CD4-positive, alpha-beta T cell (primary cell): ENCODE data around the gene PALM. TPM values are rescaled to one million over a fixed set of nuclear protein-coding genes. Genes with fewer than 3 reads are reported as not detected.

Experiments used
- ATAC-seq: fragments of 200-7000 bp; cut with Tn5 transposase; one replicate; pipeline ENCODE4 v1.10.0; 2022; ENCODE audit warnings: mild to moderate bottlenecking; ENCODE audit not compliant: poor library complexity
- CTCF ChIA-PET: fragments of 350-600 bp; sonication (Branson Sonifier 250); formaldehyde crosslinking; loops from one replicate; lab custom pipeline; 2021; ENCODE audit warnings: antibody characterized with exemption, inconsistent platforms; lab: Charles Lee
- POLR2A ChIA-PET: fragments of 350-600 bp; sonication (Branson Sonifier 250); formaldehyde crosslinking; loops from one replicate; lab custom pipeline; 2021; ENCODE audit warnings: antibody characterized with exemption, inconsistent platforms; lab: Charles Lee
- DNase-seq, 14 experiments: peaks; one replicate each; pipeline ENCODE4 v3.0.0-alpha.2; 2013 to 2020; ENCODE audit warnings: mixed read lengths in 2 of 14
- H3K27ac ChIP-seq, 2 donors: one replicate each; pipeline versions ENCODE4 v1.5.1 to v1.7.0; 2013; ENCODE audit warnings: low read length in 2 of 2, low read depth in 1 of 2, mild to moderate bottlenecking in 1 of 2
- H3K27me3 ChIP-seq, 2 experiments: 1 replicate in 1 of 2; 2 replicates in 1 of 2; pipeline versions ENCODE4 v1.6.1 to v1.7.0; 2013; ENCODE audit warnings: low read length in 2 of 2, control low read depth in 1 of 2, mild to moderate bottlenecking in 1 of 2, moderate library complexity in 1 of 2; ENCODE audit not compliant: insufficient read depth in 2 of 2, control insufficient read depth in 1 of 2
- H3K36me3 ChIP-seq: one replicate; pipeline ENCODE4 v1.6.1; 2013; ENCODE audit warnings: low read length, control low read depth; ENCODE audit not compliant: insufficient read depth
- H3K4me1 ChIP-seq: one replicate; pipeline ENCODE4 v1.6.1; 2013; ENCODE audit warnings: low read length, control low read depth; ENCODE audit not compliant: insufficient read depth
- H3K4me3 ChIP-seq: one replicate; pipeline ENCODE4 v1.5.1; 2013; ENCODE audit warnings: mild to moderate bottlenecking, low read length, moderate library complexity
- H3K9me3 ChIP-seq, 2 experiments: 1 replicate in 1 of 2; 2 replicates in 1 of 2; pipeline versions ENCODE4 v1.6.1 to v1.7.0; 2013; ENCODE audit warnings: low read length in 2 of 2, mild to moderate bottlenecking in 2 of 2, control low read depth in 1 of 2, moderate library complexity in 1 of 2; ENCODE audit not compliant: control insufficient read depth in 1 of 2, insufficient read depth in 1 of 2
- H3K27ac Mint-ChIP-seq: one replicate; pipeline ENCODE4 v1.8.0; 2020; ENCODE audit warnings: mixed read lengths
- H3K27me3 Mint-ChIP-seq: one replicate; pipeline ENCODE4 v1.8.0; 2021; ENCODE audit warnings: mixed read lengths
- H3K36me3 Mint-ChIP-seq: one replicate; pipeline ENCODE4 v1.8.0; 2021; ENCODE audit warnings: low read depth, mixed read lengths
- H3K4me1 Mint-ChIP-seq: one replicate; pipeline ENCODE4 v1.8.0; 2021; ENCODE audit warnings: low read depth, mixed read lengths
- H3K4me3 Mint-ChIP-seq: one replicate; pipeline ENCODE4 v1.8.0; 2020; ENCODE audit warnings: mild to moderate bottlenecking, mixed read lengths
- H3K9me3 Mint-ChIP-seq: one replicate; pipeline ENCODE4 v1.8.0; 2020; ENCODE audit warnings: mixed read lengths
- intact Hi-C, 2 experiments: fragments of 100-400 bp; cut with DNase I in 1 of 2; cut with micrococcal nuclease in 1 of 2; formaldehyde crosslinking; loops; one replicate each; pipeline versions ENCODE4 v1.15.1 to v1.9.0; 2023 to 2025; cut with DNase I, micrococcal nuclease
- total RNA-seq, 174 experiments: library from RNA in 2 of 174; stranded (reverse) in 2 of 174; gene quantifications; one replicate each; pipeline ENCODE4 v1.2.3 and lab custom pipeline; 2021 to 2026
- TF ChIP-seq, protein P1 (sequence below): fragments of 200-600 bp; IDR thresholded peaks from one replicate; pipeline ENCODE4 v1.8.0; 2022; ENCODE audit warnings: antibody characterized with exemption, mild to moderate bottlenecking

The PALM gene
- total RNA-seq, 2 experiments from 2014 or later: not detected

DNA sequence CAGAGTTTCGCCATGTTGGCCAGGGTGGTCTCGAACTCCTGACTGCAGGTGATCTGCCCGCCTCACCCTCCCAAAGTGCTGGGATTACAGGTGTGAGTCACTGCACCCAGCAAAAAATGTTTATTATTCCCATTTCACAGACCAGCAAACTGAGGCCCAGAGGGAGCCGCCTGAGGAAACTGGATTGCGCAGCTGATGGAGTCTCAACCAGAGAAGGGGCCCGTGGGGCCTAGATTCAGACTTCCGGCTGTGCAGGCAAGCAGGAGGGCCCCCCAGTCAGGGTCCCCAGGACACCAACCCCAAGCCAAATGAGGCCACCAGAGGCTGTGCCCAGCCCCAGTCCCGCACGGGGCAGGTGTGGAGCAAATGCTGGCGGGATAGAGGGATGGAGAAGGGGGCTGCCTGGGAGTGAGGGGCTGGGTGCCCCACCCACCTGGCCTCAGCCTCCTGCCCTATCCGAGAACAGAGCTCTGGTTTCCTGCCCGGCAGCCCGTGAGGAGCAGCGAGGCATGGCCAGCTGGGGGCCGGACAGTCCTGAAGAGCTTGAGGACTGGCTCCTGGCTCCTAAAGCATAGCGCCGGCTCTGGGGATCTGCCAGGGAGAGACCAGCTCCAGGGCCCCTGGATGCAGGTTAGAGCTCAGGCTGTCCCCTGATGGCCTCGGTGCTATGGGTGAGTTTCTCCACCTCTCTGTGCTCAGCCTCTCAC, 64.1 kb downstream of the PALM start:
- Mint-ChIP-seq H3K9me3 (no peaks in the 10 kb centered on the region), H3K27me3 (peaks cover 9% of the 10 kb centered on the region), H3K27ac (no peak overlapping the region), H3K4me1 (peaks cover 4% of the 10 kb centered on the region), H3K36me3 (no peaks in the 10 kb centered on the region), H3K4me3 (no peak overlapping the region)
- no peaks in the 10 kb centered on the region for H3K4me1 ChIP-seq
- no peaks in the 10 kb centered on the region for H3K36me3 ChIP-seq
- ChIA-PET CTCF (interaction anchor here (0.8 kb wide), 1 partner anchor 39 kb away, joined by 3 read pairs; no protein-coding TSS in a partner anchor), POLR2A (no interaction called here)
- TF ChIP-seq, protein P1, sequence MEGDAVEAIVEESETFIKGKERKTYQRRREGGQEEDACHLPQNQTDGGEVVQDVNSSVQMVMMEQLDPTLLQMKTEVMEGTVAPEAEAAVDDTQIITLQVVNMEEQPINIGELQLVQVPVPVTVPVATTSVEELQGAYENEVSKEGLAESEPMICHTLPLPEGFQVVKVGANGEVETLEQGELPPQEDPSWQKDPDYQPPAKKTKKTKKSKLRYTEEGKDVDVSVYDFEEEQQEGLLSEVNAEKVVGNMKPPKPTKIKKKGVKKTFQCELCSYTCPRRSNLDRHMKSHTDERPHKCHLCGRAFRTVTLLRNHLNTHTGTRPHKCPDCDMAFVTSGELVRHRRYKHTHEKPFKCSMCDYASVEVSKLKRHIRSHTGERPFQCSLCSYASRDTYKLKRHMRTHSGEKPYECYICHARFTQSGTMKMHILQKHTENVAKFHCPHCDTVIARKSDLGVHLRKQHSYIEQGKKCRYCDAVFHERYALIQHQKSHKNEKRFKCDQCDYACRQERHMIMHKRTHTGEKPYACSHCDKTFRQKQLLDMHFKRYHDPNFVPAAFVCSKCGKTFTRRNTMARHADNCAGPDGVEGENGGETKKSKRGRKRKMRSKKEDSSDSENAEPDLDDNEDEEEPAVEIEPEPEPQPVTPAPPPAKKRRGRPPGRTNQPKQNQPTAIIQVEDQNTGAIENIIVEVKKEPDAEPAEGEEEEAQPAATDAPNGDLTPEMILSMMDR: no peak
- no peaks in the 10 kb centered on the region for H3K27me3 ChIP-seq
- no peak overlapping the region for H3K27ac ChIP-seq
- no peak overlapping the region for H3K4me3 ChIP-seq
- peak in 1 of 14 experiments; percentile 21 for DNase-seq
- H3K9me3 ChIP-seq: no peaks in the 10 kb centered on the region
- intact Hi-C loops: loop anchor here in 1 of 2 experiments (5.0 kb wide), 1 partner anchor 89 kb away; no protein-coding TSS in a partner anchor
- no peak for ATAC-seq

DNA sequence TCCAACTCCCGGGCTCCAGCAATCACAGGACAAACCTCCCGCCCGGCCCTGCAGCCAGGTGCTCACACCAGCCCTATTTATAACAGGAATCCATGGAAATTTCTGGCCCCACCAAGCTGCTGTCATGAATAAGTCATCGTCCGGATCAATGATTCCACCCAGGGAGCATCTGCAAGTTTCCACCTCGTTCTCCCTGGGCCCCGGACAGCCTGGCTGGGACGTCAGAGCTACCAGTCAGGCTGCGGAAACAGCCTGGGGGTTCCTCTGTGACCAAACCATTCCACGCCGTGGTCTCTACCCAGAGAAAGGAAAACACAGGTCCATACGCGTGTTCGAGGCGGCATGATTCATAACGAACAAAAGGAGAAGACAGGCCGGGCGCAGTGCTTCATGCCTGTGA, 67.8 kb downstream of the PALM start:
- intact Hi-C loops: no loop called here
- peaks cover 0 to 4% of the 10 kb centered on the region in 2 experiments for H3K9me3 ChIP-seq
- Mint-ChIP-seq H3K9me3 (no peaks in the 10 kb centered on the region), H3K4me1 (no peaks in the 10 kb centered on the region), H3K27ac (no peak overlapping the region), H3K36me3 (no peaks in the 10 kb centered on the region), H3K4me3 (no peak overlapping the region), H3K27me3 (peaks cover 4% of the 10 kb centered on the region)
- TF ChIP-seq, protein P1: no peak
- no peaks in the 10 kb centered on the region for H3K4me1 ChIP-seq
- POLR2A ChIA-PET: no interaction called here
- no peak overlapping the region for H3K4me3 ChIP-seq
- CTCF ChIA-PET: no interaction called here
- DNase-seq (no peak), ATAC-seq (no peak)
- H3K27ac ChIP-seq: no peak overlapping the region
- H3K27me3 ChIP-seq: no peaks in the 10 kb centered on the region
- H3K36me3 ChIP-seq: no peaks in the 10 kb centered on the region

DNA sequence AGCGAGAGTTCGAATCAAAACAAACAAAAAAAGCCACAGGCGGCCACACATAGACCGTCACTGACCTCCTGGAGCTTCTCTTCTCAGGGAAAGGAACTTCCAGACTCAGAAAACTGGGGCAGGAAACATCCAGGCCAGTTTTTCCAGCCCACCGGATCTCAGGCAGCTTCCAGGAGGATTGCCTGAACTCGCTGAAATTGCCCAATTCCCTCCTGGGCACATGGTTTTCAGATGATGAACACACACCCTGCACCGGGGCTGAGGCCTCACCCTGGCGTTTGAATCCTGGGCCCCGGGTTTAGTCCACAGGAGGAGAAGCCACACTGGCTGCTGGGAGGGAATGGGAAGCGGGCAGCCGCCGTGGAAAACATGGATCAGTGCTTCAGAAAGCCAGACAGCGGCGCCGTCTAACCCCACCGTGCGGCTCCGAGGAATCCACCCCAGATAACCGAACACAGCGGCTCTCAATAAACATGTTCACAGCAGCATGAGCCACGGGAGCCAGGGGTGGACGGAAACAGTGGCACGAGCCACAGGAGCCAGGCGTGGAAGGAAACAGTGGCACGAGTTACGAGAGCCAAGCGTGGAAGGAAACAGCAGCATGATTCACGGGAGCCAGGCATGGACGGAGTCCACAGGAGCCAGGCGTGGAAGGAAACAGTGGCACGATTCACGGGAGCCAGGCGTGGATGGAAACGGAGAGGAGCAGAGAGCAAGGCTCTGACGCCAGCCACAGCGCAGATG, 70.3 kb downstream of the PALM start:
- no peak overlapping the region for H3K27ac ChIP-seq
- no peaks in the 10 kb centered on the region for H3K4me1 ChIP-seq
- no peaks in the 10 kb centered on the region for H3K4me1 Mint-ChIP-seq
- H3K27me3 ChIP-seq: peaks cover 0 to 2% of the 10 kb centered on the region in 2 experiments
- CTCF ChIA-PET: no interaction called here
- intact Hi-C loops: no loop called here
- POLR2A ChIA-PET: no interaction called here
- no peaks in the 10 kb centered on the region for H3K36me3 Mint-ChIP-seq
- H3K36me3 ChIP-seq: no peaks in the 10 kb centered on the region
- no peak overlapping the region for H3K4me3 Mint-ChIP-seq
- no peak for ATAC-seq
- H3K9me3 ChIP-seq: peaks cover 0 to 4% of the 10 kb centered on the region in 2 experiments
- no peak overlapping the region for H3K27ac Mint-ChIP-seq
- no peaks in the 10 kb centered on the region for H3K9me3 Mint-ChIP-seq
- H3K27me3 Mint-ChIP-seq: no peaks in the 10 kb centered on the region
- DNase-seq: no peak
- no peak overlapping the region for H3K4me3 ChIP-seq
- TF ChIP-seq, protein P1: no peak
